GM23338 (cell line): ENCODE results near the gene HNRNPAB. TPM values are rescaled to one million over a fixed set of nuclear protein-coding genes. Genes with fewer than 3 reads are reported as not detected.

Source experiments
- ATAC-seq: fragments of 200-7000 bp; cut with Tn5 transposase; 3 replicates; pipeline ENCODE4 v1.9.1; 2020
- DNase-seq: peaks from one replicate; pipeline ENCODE4 v3.0.0-alpha.2; 2015; ENCODE audit warnings: low spot score
- H2AFZ ChIP-seq: fragments of 200-600 bp; sonication (generic); 2 replicates; pipeline ENCODE4 v1.8.0; 2016; ENCODE audit warnings: antibody characterized with exemption, mild to moderate bottlenecking, moderate library complexity
- H3F3A ChIP-seq: fragments of 200-600 bp; sonication (generic); replicated peaks from 2 replicates; pipeline ENCODE4 v1.8.0; 2017; ENCODE audit warnings: antibody characterized with exemption, mixed run types, low read depth
- H3K27ac ChIP-seq: fragments of 200-600 bp; sonication (generic); 2 replicates; pipeline ENCODE4 v1.6.1; 2016; ENCODE audit warnings: low read depth
- H3K27me3 ChIP-seq: fragments of 200-600 bp; sonication (generic); 2 replicates; pipeline ENCODE4 v1.8.0; 2016; ENCODE audit warnings: mild to moderate bottlenecking, mixed run types, moderate library complexity; ENCODE audit not compliant: insufficient read depth
- H3K36me3 ChIP-seq: fragments of 200-600 bp; sonication (generic); 2 replicates; pipeline ENCODE4 v1.8.0; 2016; ENCODE audit warnings: mild to moderate bottlenecking; ENCODE audit not compliant: insufficient read depth
- H3K4me1 ChIP-seq: fragments of 200-600 bp; sonication (generic); 2 replicates; pipeline ENCODE4 v1.8.0; 2016; ENCODE audit warnings: mild to moderate bottlenecking, moderate library complexity; ENCODE audit not compliant: insufficient read depth
- H3K4me2 ChIP-seq: fragments of 200-600 bp; sonication (generic); 2 replicates; pipeline ENCODE4 v1.7.1; 2017; ENCODE audit warnings: mixed run types
- H3K4me3 ChIP-seq: fragments of 200-600 bp; sonication (generic); 2 replicates; pipeline ENCODE4 v1.6.1; 2016; ENCODE audit warnings: mixed run types
- H3K79me2 ChIP-seq: fragments of 200-600 bp; sonication (generic); replicated peaks from 2 replicates; pipeline ENCODE4 v1.8.0; 2017; ENCODE audit warnings: mild to moderate bottlenecking; ENCODE audit not compliant: insufficient read depth
- H3K9me2 ChIP-seq: fragments of 200-600 bp; sonication (generic); 2 replicates; pipeline ENCODE4 v1.8.0; 2017; ENCODE audit not compliant: insufficient read depth
- H4K20me1 ChIP-seq: fragments of 200-600 bp; sonication (generic); replicated peaks from 2 replicates; pipeline ENCODE4 v1.8.0; 2017; ENCODE audit warnings: mild to moderate bottlenecking; ENCODE audit not compliant: insufficient read depth
- H3K27ac Mint-ChIP-seq: 2 replicates; pipeline ENCODE4 v1.8.0; 2020; ENCODE audit warnings: inconsistent platforms, mild to moderate bottlenecking, moderate library complexity, mixed read lengths
- H3K27me3 Mint-ChIP-seq: 3 replicates; pipeline ENCODE4 v1.8.0; 2022; ENCODE audit warnings: low read depth, mild to moderate bottlenecking, moderate library complexity, mixed read lengths, inconsistent platforms; ENCODE audit not compliant: insufficient read depth, poor library complexity
- H3K36me3 Mint-ChIP-seq: 3 replicates; pipeline ENCODE4 v1.8.0; 2021; ENCODE audit warnings: low read depth, mild to moderate bottlenecking, inconsistent platforms, moderate library complexity, mixed read lengths
- H3K4me1 Mint-ChIP-seq: 3 replicates; pipeline ENCODE4 v1.8.0; 2020; ENCODE audit warnings: mild to moderate bottlenecking, inconsistent platforms, mixed read lengths
- H3K4me3 Mint-ChIP-seq: 3 replicates; pipeline ENCODE4 v1.8.0; 2021; ENCODE audit warnings: moderate library complexity, mild to moderate bottlenecking, inconsistent platforms, mixed read lengths
- H3K9me3 Mint-ChIP-seq: 3 replicates; pipeline ENCODE4 v1.8.0; 2020; ENCODE audit warnings: moderate library complexity, mild to moderate bottlenecking, inconsistent platforms, mixed read lengths
- CREB1 ChIP-seq: fragments of 250-450 bp; sonication (Bioruptor Pico); IDR thresholded peaks from 2 replicates; pipeline ENCODE4 v1.5.0; 2020; ENCODE audit warnings: low read depth, mild to moderate bottlenecking, moderate library complexity
- CTCF ChIP-seq, 2 experiments: fragments of 200-600 bp in 1 of 2; sonication (generic) in 1 of 2; conservative IDR thresholded peaks; 2 replicates each; pipeline versions ENCODE4 v1.5.1 to v1.6.1; 2016 to 2017; ENCODE audit warnings: antibody characterized with exemption in 2 of 2, low read depth in 2 of 2, mild to moderate bottlenecking in 2 of 2, moderate library complexity in 1 of 2
- ETS1 ChIP-seq: IDR thresholded peaks from 2 replicates; pipeline ENCODE4 v1.6.1; 2016; ENCODE audit warnings: antibody characterized with exemption
- EZH2 ChIP-seq: fragments of 200-600 bp; sonication (generic); IDR thresholded peaks from one replicate; pipeline ENCODE4 v1.8.0; 2017; ENCODE audit warnings: antibody characterized with exemption, mild to moderate bottlenecking, low read depth; ENCODE audit not compliant: unreplicated experiment
- EZH2phosphoT487 ChIP-seq: fragments of 200-600 bp; sonication (generic); IDR thresholded peaks from one replicate; pipeline ENCODE4 v1.8.1; 2018; ENCODE audit warnings: antibody characterized with exemption; ENCODE audit not compliant: unreplicated experiment
- JUNB ChIP-seq: IDR thresholded peaks from one replicate; pipeline ENCODE4 v1.6.1; 2016; ENCODE audit warnings: antibody characterized with exemption; ENCODE audit not compliant: unreplicated experiment
- NANOG ChIP-seq: IDR thresholded peaks from 2 replicates; pipeline ENCODE4 v1.6.1; 2016; ENCODE audit warnings: antibody characterized with exemption, borderline replicate concordance
- POLR2AphosphoS5 ChIP-seq: IDR thresholded peaks from 2 replicates; pipeline ENCODE4 v1.6.1; 2016; ENCODE audit warnings: antibody characterized with exemption, low read depth
- REST ChIP-seq: IDR thresholded peaks from one replicate; pipeline ENCODE4 v1.6.1; 2018; ENCODE audit warnings: antibody characterized with exemption; ENCODE audit not compliant: unreplicated experiment
- STAT1 ChIP-seq: IDR thresholded peaks from one replicate; pipeline ENCODE4 v1.6.1; 2016; ENCODE audit warnings: antibody characterized with exemption; ENCODE audit not compliant: unreplicated experiment
- ZNF114 ChIP-seq: fragments of 250-450 bp; sonication (Bioruptor Pico); IDR thresholded peaks from 2 replicates; pipeline ENCODE4 v1.5.0; 2020; ENCODE audit warnings: mild to moderate bottlenecking, moderate library complexity
- ZNF331 ChIP-seq: fragments of 250-450 bp; sonication (Bioruptor Pico); IDR thresholded peaks from 2 replicates; pipeline ENCODE4 v1.5.0; 2020; ENCODE audit warnings: low read depth, mild to moderate bottlenecking, moderate library complexity
- ZNF462 ChIP-seq: fragments of 250-450 bp; sonication (Bioruptor Pico); IDR thresholded peaks from 2 replicates; pipeline ENCODE4 v1.5.0; 2020; ENCODE audit warnings: mild to moderate bottlenecking, moderate library complexity
- polyA plus RNA-seq: library from polyadenylated mRNA; unstranded; fragments of >200 nt; fragmentation: Nextera tagmentation; extraction: Ambion mirVana; gene quantifications from 2 replicates; pipeline ENCODE4 v1.2.1, GENCODE V29; 2016
- total RNA-seq: library from RNA; depleted of rRNA; stranded (reverse); fragments of >200 nt; shearing (Covaris generic); gene quantifications from 2 replicates; pipeline ENCODE4 v1.2.3, GENCODE V29; 2014

Gene HNRNPAB
- total and polyA plus RNA-seq, 2 experiments from 2014 or later: 304 to 579 TPM

GRCh38 chr5:178240766-178241165 lies 36.4 kb downstream of the HNRNPAB start:
- no peak overlapping the region for H3K4me2 ChIP-seq
- H3F3A ChIP-seq: no peaks in the 10 kb centered on the region
- no peak overlapping the region for H3K4me3 ChIP-seq
- Mint-ChIP-seq H3K27ac (no peak overlapping the region), H3K4me3 (no peak overlapping the region), H3K9me3 (no peaks in the 10 kb centered on the region), H3K27me3 (peaks cover 21% of the 10 kb centered on the region), H3K36me3 (no peaks in the 10 kb centered on the region), H3K4me1 (peaks cover 6% of the 10 kb centered on the region)
- H4K20me1 ChIP-seq: no peaks in the 10 kb centered on the region
- DNase-seq: no peak
- no peaks in the 10 kb centered on the region for H3K79me2 ChIP-seq
- H3K9me2 ChIP-seq: 0 out of 2 replicates have a peak, but pooled peaks cover 4% of the 10 kb centered on the region
- H3K4me1 ChIP-seq: no peaks in the 10 kb centered on the region; the same call in 1 of the 2 replicates
- no peaks in the 10 kb centered on the region for H3K36me3 ChIP-seq
- no peak for ATAC-seq
- H3K27me3 ChIP-seq: no peaks in the 10 kb centered on the region
- H2AFZ ChIP-seq: no peak overlapping the region
- no peak for TF ChIP-seq ZNF114 (CRISPR knock-in tag)
- TF ChIP-seq JUNB: no peak
- no peak for TF ChIP-seq ZNF462 (CRISPR knock-in tag)
- no peak for TF ChIP-seq ETS1
- TF ChIP-seq CTCF (conservative IDR thresholded peaks at IDR 0.05; ENCODE audit: low read depth in 2 of 2): no peak
- no peak for TF ChIP-seq POLR2AphosphoS5
- TF ChIP-seq EZH2phosphoT487: no peak
- no peak for TF ChIP-seq CREB1 (CRISPR knock-in tag)
- TF ChIP-seq REST: no peak
- no peak for TF ChIP-seq NANOG
- no peak for TF ChIP-seq EZH2
- no peak for TF ChIP-seq STAT1
- TF ChIP-seq ZNF331 (CRISPR knock-in tag): no peak
- no peak overlapping the region for H3K27ac ChIP-seq
